Measurements from ENCODE around the gene HSD17B4.
"Not testable (repeated sequence)": the region's sequence is repeated elsewhere in the genome, so short reads cannot be mapped to it uniquely, and the experiment has no call there.

- not testable (repeated sequence) for TF ChIP-seq CTCF (conservative IDR thresholded peaks at IDR 0.05; ENCODE audit: low read depth in 2 of 2); POLR2AphosphoS5 (IDR thresholded peaks at IDR 0.05; ENCODE audit: low read depth); EZH2phosphoT487 (IDR thresholded peaks at IDR 0.05; ENCODE audit: unreplicated experiment); EZH2 (IDR thresholded peaks at IDR 0.05; ENCODE audit: low read depth, unreplicated experiment); JUNB (IDR thresholded peaks at IDR 0.05; ENCODE audit: unreplicated experiment); REST (IDR thresholded peaks at IDR 0.05; ENCODE audit: unreplicated experiment); CREB1 (CRISPR knock-in tag; IDR thresholded peaks at IDR 0.05; ENCODE audit: low read depth); ZNF114 (CRISPR knock-in tag; IDR thresholded peaks at IDR 0.05); ETS1 (IDR thresholded peaks at IDR 0.05)
Measured at GRCh38 chr5:119438587-119438917, 13.7 kb upstream of the HSD17B4 start.
